GM20000 (cell line): ENCODE data around the gene DNAH17.

Experiments
- DNase-seq: peaks from one replicate; pipeline ENCODE4 v3.0.0; 2012; ENCODE audit warnings: low spot score
- TF ChIP-seq, protein P1 (sequence below): IDR thresholded peaks from 2 replicates; pipeline ENCODE4 v1.5.1; 2012; ENCODE audit warnings: mild to moderate bottlenecking, control low read depth; ENCODE audit errors: extremely low read depth, missing control alignments

The DNAH17 gene

DNA sequence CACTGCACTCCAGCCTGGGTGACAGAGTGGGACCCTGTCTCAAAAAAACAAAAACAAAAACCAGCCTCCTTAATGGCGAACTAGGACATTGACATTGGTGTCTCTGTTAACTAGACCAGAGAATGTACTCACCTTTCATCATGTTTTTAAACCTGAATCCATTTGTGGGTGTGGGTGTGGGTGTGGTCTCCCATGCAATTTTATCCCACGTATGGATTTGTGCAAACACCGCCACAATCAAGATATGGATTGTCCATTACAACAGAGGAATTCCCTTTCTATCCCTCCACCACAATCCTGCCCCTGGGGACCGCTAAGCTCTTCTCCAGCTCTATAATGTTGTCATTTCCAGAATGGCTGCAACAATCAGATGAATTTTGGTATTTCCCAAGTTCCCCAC, 49.9 kb downstream of the DNAH17 start:
- no peak for DNase-seq
- TF ChIP-seq, protein P1, sequence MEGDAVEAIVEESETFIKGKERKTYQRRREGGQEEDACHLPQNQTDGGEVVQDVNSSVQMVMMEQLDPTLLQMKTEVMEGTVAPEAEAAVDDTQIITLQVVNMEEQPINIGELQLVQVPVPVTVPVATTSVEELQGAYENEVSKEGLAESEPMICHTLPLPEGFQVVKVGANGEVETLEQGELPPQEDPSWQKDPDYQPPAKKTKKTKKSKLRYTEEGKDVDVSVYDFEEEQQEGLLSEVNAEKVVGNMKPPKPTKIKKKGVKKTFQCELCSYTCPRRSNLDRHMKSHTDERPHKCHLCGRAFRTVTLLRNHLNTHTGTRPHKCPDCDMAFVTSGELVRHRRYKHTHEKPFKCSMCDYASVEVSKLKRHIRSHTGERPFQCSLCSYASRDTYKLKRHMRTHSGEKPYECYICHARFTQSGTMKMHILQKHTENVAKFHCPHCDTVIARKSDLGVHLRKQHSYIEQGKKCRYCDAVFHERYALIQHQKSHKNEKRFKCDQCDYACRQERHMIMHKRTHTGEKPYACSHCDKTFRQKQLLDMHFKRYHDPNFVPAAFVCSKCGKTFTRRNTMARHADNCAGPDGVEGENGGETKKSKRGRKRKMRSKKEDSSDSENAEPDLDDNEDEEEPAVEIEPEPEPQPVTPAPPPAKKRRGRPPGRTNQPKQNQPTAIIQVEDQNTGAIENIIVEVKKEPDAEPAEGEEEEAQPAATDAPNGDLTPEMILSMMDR: no peak

DNA sequence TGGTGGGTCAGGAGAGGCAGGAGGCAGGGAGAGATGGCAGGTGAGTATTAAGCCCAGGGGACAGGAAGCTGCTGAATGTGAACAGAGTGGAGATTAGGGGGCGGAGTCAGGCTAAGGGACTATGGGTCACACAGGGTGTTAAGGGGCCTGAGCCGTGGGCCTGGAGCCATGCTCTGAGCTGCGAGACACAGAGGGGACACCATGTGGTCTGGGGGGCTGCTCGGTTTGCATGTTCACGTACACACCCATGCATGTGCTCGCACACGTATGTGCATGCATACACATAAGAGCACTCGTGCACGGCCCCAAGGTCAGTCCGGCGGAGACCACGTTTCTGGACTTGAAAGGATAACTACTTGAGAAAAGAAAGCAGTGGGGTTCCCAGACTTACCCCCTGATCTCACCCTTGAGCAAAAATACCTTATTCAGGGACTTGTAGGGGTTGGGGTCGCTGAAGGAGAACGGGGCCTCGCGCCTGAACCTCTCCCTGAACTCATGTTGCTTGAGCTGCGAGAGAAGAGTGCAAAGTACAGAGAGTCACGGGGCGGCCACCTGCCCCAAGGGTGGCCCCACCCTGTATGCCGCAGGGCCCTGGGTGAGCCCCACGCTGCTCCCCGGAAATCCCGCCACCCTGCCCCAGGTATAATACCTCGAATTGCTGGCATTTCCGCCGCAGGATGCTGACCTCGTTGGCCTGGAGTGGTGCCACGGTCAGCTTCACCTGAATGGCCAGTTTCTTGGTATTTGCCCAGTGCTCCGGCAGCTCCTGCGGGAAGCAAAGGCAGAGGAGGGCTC, 50.8 kb downstream of the DNAH17 start:
- TF ChIP-seq, protein P1: no peak
- DNase-seq: no peak

DNA sequence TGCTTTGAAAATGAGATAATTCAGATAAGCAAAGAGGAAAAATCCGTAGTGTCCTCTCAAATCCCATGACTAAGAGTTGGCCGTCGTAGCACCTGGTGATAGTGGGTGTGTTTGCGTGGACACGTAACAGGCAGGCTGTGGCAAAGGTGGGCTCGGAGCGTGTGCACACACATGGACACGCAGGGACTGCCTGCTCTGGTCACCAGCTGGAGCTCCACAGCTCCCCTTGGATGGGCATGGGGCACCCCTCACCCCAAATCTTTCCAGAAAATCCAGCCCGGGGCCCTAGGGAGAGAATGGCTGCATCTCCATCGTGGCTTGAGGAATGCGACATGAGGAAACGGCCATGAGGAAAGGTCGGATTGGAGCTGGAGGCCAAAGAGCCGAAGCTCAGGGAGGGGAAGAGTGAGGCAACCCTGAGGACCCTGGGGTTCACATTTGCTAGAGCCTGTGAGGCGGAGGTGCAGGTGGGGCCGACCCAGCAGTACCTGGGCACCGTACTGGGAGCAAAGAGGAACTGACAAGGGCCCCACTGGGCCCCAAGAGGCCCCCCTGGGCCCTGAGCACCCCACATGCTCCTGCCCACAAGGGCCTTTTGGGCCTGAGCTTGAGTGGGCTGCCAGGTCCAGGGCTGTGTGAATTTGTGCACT, 51.6 kb downstream of the DNAH17 start:
- DNase-seq: no peak
- TF ChIP-seq, protein P1: no peak

DNA sequence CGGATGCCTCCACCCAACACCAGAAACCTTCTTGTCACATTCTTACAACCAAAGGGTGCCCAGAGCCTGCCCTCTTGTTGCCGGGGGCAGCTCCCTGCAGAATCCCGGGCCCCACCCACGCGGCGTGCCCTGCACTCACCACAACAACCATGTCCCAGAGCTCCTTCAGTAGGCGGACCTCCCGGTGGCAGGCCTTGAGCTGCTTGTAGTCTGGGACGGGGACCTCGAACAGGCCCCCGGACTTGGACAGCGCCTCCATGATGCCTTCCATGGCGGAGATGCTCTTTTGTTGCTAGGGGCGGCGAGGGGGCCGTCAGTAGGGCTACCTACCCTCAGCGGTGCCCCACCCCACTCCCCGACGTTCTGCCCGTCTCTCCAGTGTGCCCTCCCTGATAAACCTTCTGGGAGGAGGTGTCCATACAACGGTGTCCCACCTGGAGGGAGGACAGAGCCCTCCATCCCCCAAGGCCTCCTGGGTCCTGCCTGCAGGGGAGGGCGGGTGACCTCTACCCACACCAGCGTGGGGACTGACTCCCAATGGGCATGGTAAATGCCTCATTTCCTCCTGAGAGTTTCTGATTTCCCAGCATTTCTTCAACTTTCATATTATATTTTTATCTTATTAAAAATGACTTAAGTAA, 52.2 kb downstream of the DNAH17 start:
- TF ChIP-seq, protein P1: no peak
- DNase-seq: no peak

DNA sequence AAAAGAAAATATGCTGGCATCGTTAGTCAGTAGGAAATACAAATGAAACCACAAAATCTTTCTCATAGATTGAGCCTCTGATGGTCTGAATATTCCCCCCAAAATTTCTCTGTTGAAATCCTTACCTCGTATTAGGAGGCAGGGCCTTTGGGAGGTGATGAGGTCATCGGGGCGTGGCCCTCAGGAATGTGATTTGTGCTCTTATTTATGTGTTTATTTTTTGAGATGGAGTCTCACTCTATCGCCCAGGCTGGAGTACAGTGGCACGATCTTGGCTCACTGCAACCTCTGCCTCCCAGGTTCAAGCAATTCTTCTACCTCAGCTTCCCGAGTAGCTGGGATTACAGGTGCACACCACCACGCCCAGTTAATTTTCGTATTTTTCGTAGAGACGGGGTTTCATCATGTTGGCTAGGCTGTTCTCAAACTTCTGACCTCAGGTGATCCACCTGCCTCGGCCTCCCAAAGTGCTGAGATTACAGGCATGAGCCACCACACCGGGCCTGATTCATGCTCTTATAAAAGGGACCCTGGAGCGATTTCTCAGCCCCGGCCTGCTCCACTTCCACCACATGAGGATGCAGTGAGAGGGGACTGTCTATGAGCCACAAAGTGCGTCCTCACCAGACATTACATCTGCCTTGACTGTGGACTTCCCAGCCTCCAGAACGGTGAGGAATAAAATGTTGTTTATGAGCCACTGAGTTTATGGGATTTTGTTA, 53.1 kb downstream of the DNAH17 start:
- TF ChIP-seq, protein P1: no peak
- no peak for DNase-seq

DNA sequence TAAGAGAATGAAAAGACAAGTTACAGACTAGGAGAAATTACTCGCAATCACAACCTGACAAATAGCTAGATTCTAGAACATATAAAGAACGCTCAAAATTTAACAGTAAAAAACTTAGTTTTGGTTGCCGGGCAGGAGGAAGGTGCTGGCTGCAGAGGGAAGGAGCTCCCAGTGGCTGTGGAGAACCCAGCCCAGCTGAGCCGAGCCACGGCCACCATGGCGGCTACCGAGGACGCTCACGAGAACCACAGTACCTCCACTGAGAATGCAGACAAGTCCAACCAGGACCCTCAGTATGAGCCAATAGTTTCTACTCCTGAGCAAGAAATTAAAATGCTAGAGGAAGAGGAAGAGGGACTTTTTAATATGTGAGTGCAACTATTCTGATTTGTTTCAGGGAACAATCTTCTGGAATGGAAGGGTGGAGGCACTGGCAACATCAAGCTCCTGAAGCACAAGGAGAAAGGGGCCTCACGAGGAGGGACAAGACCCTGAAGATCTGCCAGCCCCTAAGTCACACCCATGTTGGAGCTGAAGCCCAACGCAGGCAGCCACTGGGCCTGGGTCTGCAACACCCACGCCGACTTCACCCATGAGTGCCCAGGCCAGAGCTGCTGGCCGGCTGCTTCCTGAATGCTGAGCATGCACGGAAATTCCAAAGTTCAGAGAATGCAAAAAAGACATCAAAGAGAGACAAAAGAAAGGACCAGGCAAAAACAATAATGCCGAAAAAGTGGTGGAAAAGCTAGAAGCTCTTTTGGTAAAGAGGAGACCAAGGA, 55.0 kb downstream of the DNAH17 start:
- TF ChIP-seq, protein P1: no peak
- DNase-seq: no peak
